Measurements from ENCODE around the gene UCK1. TPM values are rescaled to one million over a fixed set of nuclear protein-coding genes. Genes with fewer than 3 reads are reported as not detected.

UCK1 gene
- total and polyA plus RNA-seq, 2 of the 8 experiments (the other 6 are each of a cell fraction or from before 2014, with no cell fraction given): 35.1 to 42.0 TPM

GRCh38 chr9:131523086-131523388 lies 8.0 kb downstream of the UCK1 start:
- WGBS, 2 experiments (ENCODE audit: extremely low coverage in 1 of 2, insufficient coverage in 1 of 2, insufficient read length in 1 of 2, insufficient replicate concordance in 2 of 2, low coverage in 1 of 2, low lambda C conversion rate in 2 of 2, missing lambda C conversion rate in 1 of 2): 94% methylated on average over 9 of the region's 9 CpGs; no CpG with 5 or more reads in 1 of the 2 experiments
- Histone ChIP-seq H3K4me2 (ENCODE audit: insufficient read depth in 1 of 2, low read depth in 2 of 2, low read length in 2 of 2) (no peak overlapping the region), H4K5ac (ENCODE audit: insufficient read length, low read depth, low read length) (no peak overlapping the region), H3K56ac (replicated peaks; ENCODE audit: insufficient read length, low read depth, low read length) (no peak overlapping the region), H3K9me3 (ENCODE audit: insufficient read depth in 2 of 2, low read depth in 1 of 2, low read length in 1 of 2) (no peaks in the 10 kb centered on the region), H2AK5ac (ENCODE audit: low read depth, low read length) (no peak overlapping the region), H3K27ac (ENCODE audit: low read depth, low read length) (no peak overlapping the region), H2BK5ac (ENCODE audit: low read depth, low read length) (no peak overlapping the region), H3K4me3 (ENCODE audit: extremely low read depth in 1 of 4, insufficient read depth in 2 of 4, low read depth in 3 of 4, low read length in 4 of 4) (no peak overlapping the region), H2BK20ac (ENCODE audit: low read length) (no peak overlapping the region), H3K79me1 (ENCODE audit: low read depth, low read length) (no peaks in the 10 kb centered on the region), H2BK120ac (replicated peaks; ENCODE audit: low read depth, low read length) (no peak overlapping the region), H4K91ac (replicated peaks; ENCODE audit: insufficient read length, low read length) (no peak overlapping the region), H2BK12ac (ENCODE audit: low read depth, low read length) (no peak overlapping the region), H3K23me2 (ENCODE audit: low read depth, low read length) (no peaks in the 10 kb centered on the region), H2AFZ (ENCODE audit: low read length) (no peak overlapping the region), H3K23ac (ENCODE audit: insufficient read length) (no peak overlapping the region), H3K27me3 (replicated peaks in 1 of 4; ENCODE audit: control insufficient read depth in 3 of 4, extremely low read depth in 1 of 4, insufficient read depth in 3 of 4, low read length in 3 of 4) (no peaks in the 10 kb centered on the region), H4K8ac (ENCODE audit: extremely low read depth, insufficient read depth, low read length) (no peak overlapping the region), H3K36me3 (ENCODE audit: control insufficient read depth in 2 of 4, insufficient read depth in 4 of 4, low read length in 3 of 4) (peaks cover 12 to 76% (median 46%) of the 10 kb centered on the region in 4 experiments), H2BK15ac (ENCODE audit: low read length) (no peak overlapping the region), H3K14ac (ENCODE audit: insufficient read length) (no peak overlapping the region), H3K4me1 (replicated peaks in 1 of 4; ENCODE audit: control insufficient read depth in 3 of 4, insufficient read depth in 4 of 4, low read length in 3 of 4) (no peaks in the 10 kb centered on the region), H3K79me2 (ENCODE audit: control insufficient read depth in 1 of 2, insufficient read depth in 2 of 2, low read length in 2 of 2) (no peaks in the 10 kb centered on the region), H3K18ac (ENCODE audit: extremely low read depth, low read length) (no peak overlapping the region), H3K9ac (replicated peaks in 1 of 4; ENCODE audit: extremely low read depth in 1 of 4, low read depth in 3 of 4, low read length in 3 of 4) (no peak overlapping the region), H4K20me1 (replicated peaks in 1 of 2; ENCODE audit: control insufficient read depth in 1 of 2, insufficient read depth in 2 of 2, low read length in 2 of 2) (peaks cover 5% of the 10 kb centered on the region in 2 experiments), H3K4ac (replicated peaks; ENCODE audit: insufficient read length, low read depth, low read length) (no peak overlapping the region)
- DNase-seq (ENCODE audit: low read depth in 1 of 2, low spot score in 2 of 2): no peak
- ChIA-PET POLR2A (ENCODE audit: partially characterized antibody) (interaction anchor here (0.7 to 2.9 kb wide), 8 partner anchors 10 to 361 kb away, joined by 3 to 24 read pairs (median 3); no protein-coding TSS in a partner anchor), CTCF (ENCODE audit: partially characterized antibody) (interaction anchor here (0.8 to 1.1 kb wide), 2 partner anchors 39 to 214 kb away, joined by 3 read pairs; no protein-coding TSS in a partner anchor)
- FAIRE-seq: no peak
- TF ChIP-seq GTF2F1 (IDR thresholded peaks at IDR 0.05; ENCODE audit: borderline replicate concordance, low read depth, low read length) (no peak), CREB1 (IDR thresholded peaks at IDR 0.05) (no peak), CHD2 (IDR thresholded peaks at IDR 0.05; ENCODE audit: low read length) (no peak), JUN (IDR thresholded peaks at IDR 0.05; ENCODE audit: low read depth, low read length) (no peak), ATF3 (IDR thresholded peaks at IDR 0.05; ENCODE audit: insufficient read depth, low read depth, low read length) (no peak), ATF2 (IDR thresholded peaks at IDR 0.05; ENCODE audit: low read length) (no peak), SP4 (IDR thresholded peaks at IDR 0.05; ENCODE audit: low read length) (no peak), TEAD4 (IDR thresholded peaks at IDR 0.05; ENCODE audit: low read depth, low read length) (no peak), RXRA (IDR thresholded peaks at IDR 0.05; ENCODE audit: insufficient read depth, low read depth, low read length) (no peak), BCL11A (IDR thresholded peaks at IDR 0.05; ENCODE audit: low read depth in 2 of 2, low read length in 2 of 2) (no peak), SIRT6 (IDR thresholded peaks at IDR 0.05; ENCODE audit: low read length) (no peak), ASH2L (IDR thresholded peaks at IDR 0.05; ENCODE audit: low read length) (no peak), MAFK (IDR thresholded peaks at IDR 0.05; ENCODE audit: low read depth, low read length) (no peak), CEBPB (IDR thresholded peaks at IDR 0.05; ENCODE audit: low read depth, low read length) (no peak)

Measured in H1 (cell line).